AML-193 (cell line): Measurements from ENCODE around the gene CHRNA4.

Source experiments
- DNase-seq, 2 experiments: peaks; one replicate each; lab custom pipeline; 2025; lab: John Stamatoyannopoulos, UW

CHRNA4 gene

GRCh38 chr20:63363013-63363957, 2.1 kb upstream of the CHRNA4 start:
- no peak for DNase-seq

DNA sequence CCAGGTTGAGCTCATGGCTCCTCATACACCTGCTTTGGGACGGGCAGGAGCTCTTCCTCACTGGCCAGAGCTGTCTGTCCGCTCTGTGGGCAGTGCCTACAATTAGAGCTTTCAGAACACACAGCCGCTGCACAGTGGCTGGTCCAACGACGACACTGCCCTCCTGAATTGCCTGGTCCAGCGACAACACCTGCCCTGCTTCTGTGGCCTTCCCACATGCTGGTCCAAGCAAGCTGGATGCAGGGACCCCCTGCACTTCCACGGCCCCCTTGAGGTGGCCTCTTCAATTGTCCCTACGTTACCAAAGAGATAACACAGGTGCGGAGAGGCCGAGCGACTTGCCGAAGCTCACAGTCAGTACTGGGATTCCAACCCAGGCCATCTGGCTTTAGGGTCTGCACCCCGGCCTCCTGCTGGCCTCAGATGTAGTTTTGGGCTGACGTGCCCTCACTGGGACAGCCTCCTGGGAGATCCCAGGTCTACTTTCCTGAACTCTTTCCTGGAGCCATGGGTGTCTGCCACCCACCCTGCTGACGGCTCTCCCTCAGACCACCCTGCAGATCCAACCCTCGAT, 1.4 kb upstream of the CHRNA4 start:
- DNase-seq: no peak

DNA sequence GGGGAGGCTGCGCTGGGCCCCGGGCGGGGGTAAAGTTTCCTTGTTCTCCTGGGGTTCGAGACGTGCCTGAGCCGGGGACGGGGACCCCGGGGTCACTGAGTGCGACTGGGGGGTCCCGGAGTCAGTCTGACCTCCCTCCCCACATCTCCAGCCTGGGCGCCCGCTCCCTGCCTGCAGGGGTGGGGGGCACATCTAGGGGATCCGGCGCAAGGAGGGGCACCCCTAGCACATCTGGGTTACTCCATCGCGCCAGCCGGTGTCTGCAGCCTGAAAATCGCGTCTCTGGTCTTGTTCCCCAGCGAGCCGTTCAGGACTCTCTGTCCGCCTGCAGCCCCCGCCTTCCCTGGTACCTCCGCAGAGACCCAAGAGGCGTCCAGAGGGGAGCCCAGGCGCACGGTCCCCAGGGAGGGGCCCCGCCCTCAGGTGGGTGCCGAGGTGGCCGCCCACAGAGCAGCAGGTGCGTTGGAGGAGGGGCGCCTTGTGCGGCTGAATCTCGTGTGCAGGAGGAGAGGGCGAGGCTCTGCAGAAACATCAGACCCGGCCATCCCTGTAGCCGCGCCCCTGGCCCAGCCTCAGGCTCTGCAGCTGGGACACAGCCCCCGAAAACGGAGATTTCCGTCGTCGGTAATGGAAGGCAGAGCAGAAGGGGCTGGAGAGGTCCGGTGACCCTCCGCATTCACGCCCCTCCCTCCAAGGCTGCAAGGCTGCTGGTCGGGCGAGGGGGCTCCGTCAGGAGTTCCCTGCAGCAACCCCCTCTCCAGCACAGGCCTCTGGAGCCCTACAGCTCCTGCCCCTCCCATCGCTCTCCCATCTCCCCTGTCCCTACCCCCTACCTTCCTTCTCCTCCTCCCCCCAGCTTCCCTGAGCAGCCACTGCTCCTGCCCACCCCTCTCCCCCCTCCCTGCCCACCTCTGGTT, 628 bp upstream of the CHRNA4 start:
- no peak for DNase-seq

GRCh38 chr20:63359937-63360849, 956 bp downstream of the CHRNA4 start:
- DNase-seq: no peak

- DNase-seq: no peak
These were observed 1.8 kb downstream of the CHRNA4 start for GRCh38 chr20:63359164-63359934.

GRCh38 chr20:63357921-63358905, 2.9 kb downstream of the CHRNA4 start:
- DNase-seq: no peak

DNA sequence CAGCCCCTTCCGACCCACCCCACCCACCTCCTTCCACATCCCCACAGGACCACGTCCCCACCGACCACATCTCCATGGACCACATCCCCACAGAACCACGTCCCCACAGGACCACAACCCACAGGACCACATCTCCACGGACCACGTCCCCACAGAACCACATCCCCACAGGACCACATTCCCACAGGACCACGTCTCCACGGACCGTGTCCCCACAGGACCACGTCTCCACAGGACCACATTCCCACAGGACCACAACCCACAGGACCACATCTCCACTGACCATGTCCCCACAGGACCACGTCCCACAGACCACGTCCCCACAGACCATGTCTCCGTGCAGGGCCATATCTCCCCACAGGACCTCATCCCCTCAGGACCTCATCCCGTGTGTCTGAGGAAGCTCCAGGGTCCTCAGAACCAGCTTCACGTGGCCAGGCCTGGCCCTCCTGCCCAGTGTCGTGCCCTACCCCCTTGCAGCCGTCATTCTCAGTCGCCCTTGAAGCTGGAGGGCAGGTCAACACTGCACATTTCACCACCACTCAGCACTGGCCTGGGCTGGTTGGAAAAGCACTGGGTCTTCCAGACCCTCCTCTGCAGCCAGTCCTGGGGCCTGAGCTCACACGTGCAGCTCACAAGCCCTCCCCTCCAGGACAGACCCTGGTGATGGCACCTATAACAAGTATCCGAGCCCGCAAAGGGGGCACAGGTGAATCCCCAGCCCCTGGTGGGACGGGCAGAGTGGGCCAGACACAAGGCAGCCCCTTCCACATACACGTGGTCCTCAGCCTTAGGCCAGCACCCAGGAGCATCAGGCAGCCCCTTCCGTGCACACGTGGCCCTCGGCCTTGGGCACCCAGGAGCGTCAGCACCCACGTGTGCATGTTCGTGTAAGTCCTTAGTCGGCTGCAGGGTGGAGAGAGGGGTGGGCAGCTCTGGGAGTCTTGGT, 3.9 kb downstream of the CHRNA4 start:
- no peak for DNase-seq

- no peak for DNase-seq
These were observed 4.6 kb downstream of the CHRNA4 start for GRCh38 chr20:63356511-63356910.

- no peak for DNase-seq
These were observed 5.3 kb downstream of the CHRNA4 start for GRCh38 chr20:63355781-63356295.

DNA sequence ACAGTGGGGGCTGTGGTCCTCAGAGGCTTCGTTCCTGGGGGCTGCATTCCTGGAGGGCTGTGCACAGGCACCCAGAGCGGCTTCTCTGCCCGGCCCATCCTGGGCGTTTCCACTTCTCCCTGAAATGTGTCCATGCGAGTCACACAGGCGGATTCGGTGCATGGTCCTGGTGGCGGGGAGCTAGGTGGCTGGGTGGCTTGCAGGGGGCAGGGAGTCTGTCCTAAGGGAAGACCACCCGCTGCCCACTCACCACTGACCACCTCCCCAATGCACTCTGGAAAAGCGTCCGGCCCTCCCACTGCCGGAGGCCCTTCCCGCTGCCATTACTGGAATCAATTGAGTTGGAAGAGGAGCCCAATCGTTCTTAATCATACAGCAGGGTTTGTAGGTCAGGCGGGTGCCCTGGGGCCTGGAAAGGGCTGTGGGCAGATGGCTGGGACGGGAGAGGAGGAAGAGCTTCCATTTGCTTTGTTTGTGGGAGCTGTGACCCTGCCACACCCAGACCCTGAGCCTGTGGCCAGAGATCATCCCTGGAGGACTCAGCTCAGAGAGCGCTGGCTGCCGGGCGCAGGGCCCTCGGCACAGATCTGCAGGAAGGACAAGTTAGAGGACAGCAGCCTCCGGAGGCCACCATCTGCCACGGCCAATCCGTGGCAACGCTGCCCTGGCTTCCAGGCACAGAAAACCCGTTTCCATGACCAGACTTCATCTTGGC, 6.4 kb downstream of the CHRNA4 start:
- DNase-seq: no peak

GRCh38 chr20:63352811-63353221, 8.3 kb downstream of the CHRNA4 start:
- DNase-seq: no peak

DNA sequence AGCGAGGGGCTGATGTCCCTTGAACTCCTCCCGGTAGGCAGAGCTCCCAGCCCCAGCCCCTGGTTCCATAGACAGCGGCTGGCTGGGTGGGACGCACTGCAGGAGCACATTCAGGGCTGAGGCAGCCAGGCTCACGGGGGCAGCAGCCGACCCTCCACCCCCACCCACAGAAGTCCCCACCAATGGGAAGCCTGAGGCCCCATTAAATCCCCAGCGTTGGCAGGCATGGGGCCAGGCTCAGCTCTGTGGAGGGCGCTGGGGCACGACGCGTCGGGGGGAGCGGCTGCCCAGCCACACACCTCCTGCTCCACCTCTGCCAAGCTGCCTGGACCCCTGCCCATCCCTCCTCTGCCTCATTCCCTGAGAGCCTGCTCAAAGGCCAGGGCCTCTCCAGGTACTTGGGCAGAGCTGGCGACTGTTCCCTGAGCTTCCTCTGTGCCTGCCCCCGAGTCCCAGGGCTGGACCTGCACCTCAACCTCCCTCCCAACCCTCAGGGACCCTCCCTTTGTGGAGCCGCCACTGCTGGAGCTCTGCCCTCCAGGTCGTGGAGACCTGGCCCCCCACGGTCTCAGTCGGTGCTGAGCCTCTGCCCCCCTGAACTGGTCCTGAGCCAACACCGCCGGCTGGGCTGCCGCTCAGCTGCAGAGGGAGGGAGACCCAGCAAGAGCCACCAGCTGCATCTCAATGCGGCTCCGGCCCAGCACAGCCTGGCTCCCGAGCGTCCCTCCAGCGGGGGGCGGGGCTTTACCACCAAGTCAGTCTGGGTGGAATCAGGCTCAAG, 9.1 kb downstream of the CHRNA4 start:
- no peak for DNase-seq

GRCh38 chr20:63351326-63351700, 9.8 kb downstream of the CHRNA4 start:
- no peak for DNase-seq

GRCh38 chr20:63350597-63351325, 10.4 kb downstream of the CHRNA4 start:
- no peak for DNase-seq

DNA sequence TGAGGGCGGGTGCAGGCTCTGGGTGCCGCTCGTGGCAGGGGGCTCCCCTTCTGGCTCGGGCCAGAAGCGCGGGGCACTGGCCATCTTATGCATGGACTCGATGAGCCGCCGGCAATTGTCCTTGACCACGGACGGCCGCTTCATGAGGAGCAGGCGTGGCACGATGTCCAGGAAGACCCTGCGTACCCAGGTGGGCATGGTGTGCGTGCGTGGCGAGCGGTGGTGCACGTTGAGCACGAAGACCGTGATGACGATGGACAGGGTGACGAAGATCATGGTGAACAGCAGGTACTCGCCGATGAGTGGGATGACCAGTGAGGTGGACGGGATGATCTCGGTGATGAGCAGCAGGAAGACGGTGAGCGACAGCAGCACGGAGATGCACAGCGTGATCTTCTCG, 11.0 kb downstream of the CHRNA4 start:
- DNase-seq: no peak

DNA sequence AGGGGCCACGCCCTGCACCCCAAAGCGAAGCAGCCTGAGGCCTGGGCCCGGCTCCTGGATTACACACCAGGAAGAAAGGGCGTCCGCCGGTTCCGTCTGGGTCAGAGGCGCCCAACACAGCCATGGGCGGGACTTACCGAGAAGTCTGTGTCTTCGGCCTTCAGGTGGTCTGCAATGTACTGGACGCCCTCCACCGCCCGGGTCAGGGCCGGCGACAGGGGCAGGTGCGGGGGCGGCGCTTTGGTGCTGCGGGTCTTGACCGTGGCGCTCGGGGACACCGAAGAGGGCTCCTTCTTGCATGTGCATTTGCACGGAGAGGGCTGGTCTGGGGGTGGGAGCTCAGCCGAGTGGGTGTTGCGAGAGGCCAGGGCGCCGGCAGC, 11.6 kb downstream of the CHRNA4 start:
- DNase-seq: no peak
